DND-41 (cell line): ENCODE results near the gene S100A16.

Experiments used
- CTCF ChIP-seq: IDR thresholded peaks from 2 replicates; pipeline ENCODE4 v1.5.1; 2012; ENCODE audit warnings: borderline replicate concordance, low read length, moderate library complexity, mild to moderate bottlenecking; ENCODE audit not compliant: poor library complexity, severe bottlenecking; ENCODE audit errors: extremely low read depth
- EZH2 ChIP-seq: IDR thresholded peaks from 3 replicates; pipeline ENCODE4 v1.6.1; 2012; ENCODE audit warnings: borderline replicate concordance, low read depth, mild to moderate bottlenecking, moderate library complexity, low read length, inconsistent platforms; ENCODE audit not compliant: severe bottlenecking

GRCh38 chr1:153560771-153561465 lies 52.0 kb downstream of the S100A16 start:
- no peak for TF ChIP-seq CTCF
- TF ChIP-seq EZH2 = no peak
